ENCODE data around the gene M1AP.

- TF ChIP-seq CTCF (IDR thresholded peaks at IDR 0.05): no peak
- no peak for TF ChIP-seq POLR2AphosphoS5 (IDR thresholded peaks at IDR 0.05; ENCODE audit: insufficient read depth in 1 of 2, low read depth in 1 of 2)
These were observed 92.5 kb downstream of the M1AP start for GRCh38 chr2:74555610-74556103.
